Activated T-cell treated with anti-CD3 and anti-CD28 coated beads, Interleukin-2, amount 50 U/mL, for 1 hour (primary cell): Measurements from ENCODE around the gene DMBX1.

Experiments used
- DNase-seq: peaks from one replicate; pipeline ENCODE4 v3.0.0-alpha.2; 2020

DMBX1 gene

DNA sequence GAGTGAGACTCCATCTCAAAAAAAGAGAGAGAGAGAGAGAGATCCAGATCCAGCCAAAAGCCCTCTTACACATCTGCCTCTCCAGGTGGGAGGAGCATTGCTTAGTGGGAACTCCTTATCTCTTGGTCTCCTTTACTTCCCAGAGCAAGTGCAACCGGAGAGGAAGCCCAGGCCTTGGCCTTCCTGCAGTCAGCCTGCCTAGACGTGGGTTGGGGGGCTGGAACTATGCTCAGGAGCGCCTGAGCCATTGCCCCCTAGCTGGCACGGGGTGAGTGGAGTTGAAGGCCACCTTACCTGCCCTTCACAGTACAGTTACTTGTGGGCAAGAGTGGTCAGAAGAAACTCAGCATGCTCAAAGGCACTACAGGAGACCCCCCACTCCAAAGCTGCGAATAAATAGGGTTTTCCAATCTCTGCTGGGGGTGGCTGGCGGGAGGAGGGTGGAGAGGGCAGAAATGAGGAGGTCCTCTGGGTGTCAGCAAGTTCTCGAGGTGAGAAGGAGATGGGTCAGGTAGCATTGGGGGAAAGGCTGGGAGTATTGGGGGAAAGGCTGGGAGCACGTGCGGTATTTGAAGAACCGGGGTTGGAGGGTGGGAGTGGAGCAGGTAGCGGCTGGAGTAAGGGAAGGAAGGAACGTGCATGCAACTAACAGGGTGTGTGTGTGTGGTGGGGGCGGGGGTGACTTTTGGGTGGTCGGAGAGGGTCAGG is 4.7 kb upstream of the DMBX1 start:
- DNase-seq, result no peak

DNA sequence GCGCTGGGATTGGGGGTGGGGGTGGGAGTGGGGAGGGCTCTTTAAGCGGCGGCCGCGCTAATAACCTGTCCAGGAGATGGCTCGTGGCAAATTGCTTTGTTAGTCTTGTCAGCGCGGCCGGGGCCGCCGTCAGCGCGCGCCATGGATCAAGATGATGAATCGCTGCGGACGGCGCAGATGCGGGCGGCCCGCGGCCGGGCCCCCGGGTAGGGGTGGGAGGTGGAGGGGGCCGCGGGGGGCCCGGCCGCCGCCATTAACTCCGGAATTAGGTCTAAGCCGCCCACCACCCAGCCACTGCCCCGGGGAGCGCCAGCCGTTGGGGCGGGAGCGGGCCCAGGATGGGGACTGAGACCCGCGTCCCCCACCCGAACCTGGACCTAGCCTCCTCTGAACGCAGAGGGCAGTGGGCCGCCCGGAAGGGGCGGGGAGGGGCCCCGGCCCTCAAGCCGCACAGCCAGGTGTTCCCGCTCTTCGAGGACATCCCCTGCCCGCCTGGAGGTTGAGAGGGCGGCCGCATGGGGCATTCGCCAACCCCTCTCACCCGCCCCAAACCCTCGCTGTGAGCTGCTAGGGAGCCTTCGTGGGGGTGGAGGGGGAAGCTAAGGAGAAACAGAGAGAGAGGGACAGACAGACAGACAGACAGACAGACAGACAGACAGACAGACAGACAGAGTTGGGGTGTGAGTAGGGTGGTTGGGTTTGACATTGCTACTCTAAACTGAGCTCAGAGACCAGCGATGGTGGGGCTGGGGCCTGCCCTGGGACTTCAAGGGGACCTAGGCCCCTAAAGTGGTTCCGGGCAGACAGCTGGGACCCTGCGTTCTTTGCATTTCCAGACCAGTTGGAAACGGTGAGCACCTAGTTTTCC is 3.8 kb upstream of the DMBX1 start:
- DNase-seq, result no peak

DNA sequence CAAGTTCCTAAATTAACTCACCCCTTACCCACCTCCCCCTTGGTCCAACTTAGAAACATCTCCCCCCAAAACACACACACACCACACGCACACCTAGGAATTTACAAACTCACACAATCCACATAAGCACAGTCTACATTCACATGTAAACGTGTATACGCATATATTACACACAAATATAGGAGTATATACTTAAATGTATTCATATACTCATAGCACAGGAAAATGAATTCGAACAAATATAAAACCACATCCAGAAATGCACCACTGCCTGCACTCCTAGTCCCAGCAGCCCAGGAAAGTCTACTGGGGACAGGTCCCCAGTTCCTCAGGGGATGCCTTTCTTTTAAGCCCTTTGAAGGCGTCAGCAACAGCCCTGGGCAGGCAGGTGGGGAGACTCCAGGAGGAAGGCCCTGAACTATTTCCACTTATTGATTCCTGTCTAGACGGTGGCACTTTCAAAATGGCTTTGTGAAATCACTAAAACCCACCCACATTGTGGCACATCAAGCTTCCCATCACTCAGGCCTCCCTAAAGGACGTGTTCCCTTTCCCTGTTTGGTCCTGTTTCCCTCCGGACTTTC is 3.1 kb upstream of the DMBX1 start:
- DNase-seq, result no peak

DNA sequence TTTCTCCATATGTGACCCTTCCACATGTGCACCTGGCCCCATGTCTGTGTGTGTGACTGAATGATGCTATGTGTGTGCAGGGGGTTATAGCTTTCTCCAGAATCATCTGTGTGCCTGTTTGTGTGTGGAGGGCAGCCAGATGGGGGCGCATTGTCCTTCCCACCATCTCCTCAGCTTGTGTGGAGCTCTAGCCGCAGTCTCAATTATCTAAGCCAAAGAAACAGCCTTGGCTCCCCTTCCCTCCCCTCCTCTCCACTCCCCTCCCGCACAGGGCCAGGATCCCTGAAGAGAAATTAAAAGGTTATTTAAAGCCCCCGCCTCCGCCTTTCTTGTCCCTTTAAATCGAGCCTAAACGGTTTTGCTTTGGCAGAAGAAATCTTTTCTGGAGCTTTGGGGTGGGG is 1.8 kb upstream of the DMBX1 start:
- no peak for DNase-seq

DNA sequence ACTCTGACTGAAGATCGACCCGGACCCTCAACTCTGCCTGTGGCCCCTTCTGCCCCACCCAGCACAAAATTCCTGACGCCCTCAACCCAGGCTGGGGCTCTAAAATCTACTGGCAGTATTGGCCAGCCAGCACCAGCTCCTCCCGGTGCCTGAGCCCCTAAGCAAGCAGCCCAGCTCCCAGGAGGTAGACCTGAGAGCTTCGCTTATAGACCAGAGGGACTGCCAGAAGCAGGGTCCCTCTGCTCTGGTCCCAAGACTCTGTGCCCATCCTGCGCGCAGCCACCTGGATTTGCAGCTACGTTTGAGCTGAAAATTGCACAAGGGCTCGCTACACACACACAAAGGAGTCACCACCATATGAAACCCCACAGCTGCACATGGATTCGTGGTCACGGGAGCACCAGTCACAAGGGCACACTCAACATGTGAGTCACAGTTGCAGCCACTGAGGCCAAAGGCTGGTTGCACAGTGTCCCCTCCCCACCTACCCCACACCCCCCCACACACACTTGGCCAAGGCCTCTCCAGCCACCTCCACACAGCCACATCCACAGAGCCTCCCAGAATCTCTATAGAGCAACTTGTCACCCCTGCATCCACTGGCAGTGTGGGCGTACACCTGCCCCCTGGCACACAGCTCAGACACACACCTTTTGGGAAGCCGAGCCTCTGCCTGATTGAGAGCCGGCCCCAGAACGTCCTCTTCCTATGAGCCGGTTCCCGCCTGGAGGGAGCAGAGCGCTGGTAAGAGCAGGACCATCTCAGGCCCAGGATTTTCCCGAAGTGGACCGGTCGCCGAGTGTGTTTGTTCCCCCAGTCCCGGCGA is 1.1 kb upstream of the DMBX1 start:
- no peak for DNase-seq

DNA sequence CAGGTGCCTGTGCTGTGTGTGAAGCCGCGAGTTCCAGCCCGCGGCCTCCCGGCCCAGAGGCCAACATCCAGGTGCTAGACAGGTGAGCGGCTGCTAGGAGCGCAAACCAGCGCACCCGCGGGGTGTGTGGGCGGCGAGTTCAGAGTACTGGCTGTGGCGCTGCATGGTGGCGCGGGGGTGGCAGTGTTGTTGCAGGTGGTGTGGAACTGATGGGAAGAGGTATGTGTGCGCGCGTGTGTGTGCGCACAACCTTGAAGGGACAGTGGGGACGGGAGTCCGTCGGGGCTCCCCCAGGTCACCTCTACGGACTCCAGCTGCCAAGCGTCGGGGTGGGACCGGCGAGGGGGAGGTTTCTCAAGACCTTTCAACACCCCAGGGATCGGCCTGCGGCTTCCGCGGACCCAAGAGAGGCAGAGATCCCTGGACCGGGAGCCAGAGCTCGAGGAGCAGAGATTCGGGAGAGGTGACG is 433 bp upstream of the DMBX1 start:
- DNase-seq, result peak; percentile 33

DNA sequence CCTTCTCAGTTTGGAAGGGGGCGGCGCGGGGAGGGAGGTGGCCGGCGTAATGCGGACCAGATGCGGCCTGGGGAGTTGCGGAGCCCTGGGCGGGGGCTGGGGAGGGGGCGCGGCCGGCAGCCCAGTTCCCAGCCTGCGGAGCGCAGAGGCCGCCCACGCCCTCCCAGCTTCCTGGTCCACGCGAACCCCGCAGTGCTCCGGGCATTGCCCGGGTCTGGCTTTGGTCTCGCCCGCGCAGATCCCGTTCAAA is 695 bp downstream of the DMBX1 start:
- DNase-seq, result no peak

DNA sequence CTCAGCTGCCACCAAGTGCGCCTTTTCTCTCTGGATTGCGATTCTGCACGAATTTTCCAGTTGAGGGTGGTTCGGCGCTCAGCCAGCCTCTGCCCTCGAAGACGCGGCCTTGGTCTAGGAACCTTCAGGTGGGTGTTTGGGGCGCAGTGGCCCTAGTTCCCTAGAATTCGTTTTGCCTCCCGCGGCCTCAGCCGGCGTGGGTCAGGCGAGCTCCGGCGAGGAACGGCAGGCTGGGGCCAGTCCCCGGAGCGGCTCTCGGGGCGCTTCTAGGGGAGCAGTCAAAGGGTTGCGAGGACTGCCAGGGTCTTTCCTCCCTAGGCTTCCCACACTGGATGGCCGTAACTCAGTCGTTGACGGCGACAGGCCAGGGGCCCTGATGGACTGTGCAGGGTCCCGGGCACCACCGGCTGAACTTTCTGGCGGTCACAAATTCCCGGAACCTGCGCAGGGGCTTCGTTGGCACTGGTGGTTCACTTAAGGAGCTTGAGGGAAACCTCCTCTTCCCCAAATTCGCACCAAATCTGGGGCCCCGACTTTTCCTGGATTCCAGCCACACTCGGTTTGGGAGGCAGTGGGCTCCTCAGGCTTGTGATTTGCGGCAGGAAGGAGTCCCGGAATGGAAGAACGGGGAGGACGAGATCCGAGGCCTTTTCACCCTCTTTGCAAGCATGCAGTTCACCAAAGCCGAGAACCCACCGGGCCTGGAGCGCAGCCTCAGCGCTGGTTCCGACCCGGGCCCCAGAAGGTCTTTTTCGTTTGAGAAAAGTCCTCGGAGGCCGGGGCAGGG is 1.2 kb downstream of the DMBX1 start:
- DNase-seq, result no peak

DNA sequence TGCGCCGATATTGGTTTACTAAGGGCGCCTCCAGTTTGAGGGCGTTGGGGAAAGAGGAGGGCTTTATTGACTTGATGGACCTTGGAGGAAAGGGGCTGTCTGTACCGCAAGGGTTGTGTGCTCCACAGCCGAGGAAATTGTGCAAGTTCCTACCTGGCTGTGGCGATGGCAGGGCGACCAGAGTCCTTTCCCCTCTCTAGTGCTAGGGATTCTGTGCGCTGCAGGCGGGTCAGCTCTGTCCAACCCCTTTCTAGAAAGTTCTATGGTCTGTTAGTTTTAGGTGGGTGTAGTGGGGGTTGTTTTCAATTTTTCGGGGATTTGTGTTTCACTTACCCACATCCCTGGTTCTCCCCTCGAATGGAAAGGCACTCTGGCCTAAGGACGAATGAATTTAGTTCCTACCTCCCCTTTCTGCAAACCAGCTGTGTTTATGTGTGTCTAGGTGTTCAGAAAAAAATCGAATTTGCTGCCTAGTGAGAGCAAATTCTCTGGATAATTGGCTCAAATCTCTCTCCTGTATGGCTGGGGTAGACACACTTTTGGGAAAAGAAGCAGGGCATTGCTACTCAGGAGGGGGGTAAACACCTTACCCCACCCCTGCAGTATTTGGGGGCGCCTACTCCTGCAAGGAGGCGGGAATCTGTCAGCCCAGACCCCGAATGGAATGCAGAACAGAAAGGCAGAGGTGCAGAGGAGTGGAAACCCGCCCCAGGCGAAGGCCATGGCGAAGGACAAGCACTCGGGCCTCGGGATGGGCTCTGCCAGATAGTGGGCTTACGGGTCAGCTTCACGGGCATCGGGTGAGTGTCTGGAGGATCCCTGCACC is 2.0 kb downstream of the DMBX1 start:
- DNase-seq, result no peak

DNA sequence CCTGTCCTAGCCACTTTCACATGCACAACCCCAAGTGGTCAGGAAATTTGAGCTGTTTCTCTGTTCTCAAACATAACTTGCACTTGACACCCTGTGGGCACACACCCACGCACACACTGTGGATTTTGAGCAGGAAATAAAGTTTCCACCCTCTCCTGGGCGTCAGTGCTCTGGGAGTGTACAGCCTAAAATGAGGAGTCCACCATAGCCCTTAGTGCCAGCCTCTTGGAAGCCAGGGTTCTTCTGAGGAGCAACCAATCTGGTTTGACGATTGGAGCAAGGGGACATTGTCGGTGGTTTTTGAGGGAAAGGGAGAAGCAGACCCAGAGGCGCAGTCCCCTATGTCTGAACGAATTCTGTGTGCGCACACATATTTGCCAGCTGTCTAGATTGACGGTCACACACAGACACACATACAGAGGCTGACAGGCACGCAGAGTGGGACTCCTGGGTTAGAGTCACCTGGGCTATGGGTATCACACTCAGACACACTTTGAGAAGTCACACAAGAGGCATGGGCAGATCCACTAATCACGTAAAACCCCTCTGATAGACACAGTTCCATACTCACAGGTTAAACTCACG is 2.7 kb downstream of the DMBX1 start:
- no peak for DNase-seq

DNA sequence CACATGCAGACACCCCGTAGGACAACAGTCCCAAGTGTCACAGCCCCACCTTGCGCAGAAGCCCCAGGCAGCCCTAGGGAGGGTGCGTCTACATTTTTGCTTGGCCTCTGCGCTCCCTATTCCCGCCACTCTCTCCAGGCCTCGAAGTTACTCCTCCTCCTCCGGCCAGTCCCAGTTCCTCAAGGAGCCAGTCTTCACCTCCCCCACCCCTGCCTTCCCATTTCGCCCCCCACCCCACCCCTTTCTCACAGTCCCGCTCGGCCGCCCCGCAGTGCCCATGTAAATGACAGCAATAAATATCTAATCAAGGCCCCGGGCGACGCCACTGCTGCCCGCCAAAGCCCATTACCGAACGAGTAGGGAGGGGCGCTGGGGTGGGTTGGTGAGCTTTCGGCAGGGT is 3.2 kb downstream of the DMBX1 start:
- DNase-seq, result no peak

DNA sequence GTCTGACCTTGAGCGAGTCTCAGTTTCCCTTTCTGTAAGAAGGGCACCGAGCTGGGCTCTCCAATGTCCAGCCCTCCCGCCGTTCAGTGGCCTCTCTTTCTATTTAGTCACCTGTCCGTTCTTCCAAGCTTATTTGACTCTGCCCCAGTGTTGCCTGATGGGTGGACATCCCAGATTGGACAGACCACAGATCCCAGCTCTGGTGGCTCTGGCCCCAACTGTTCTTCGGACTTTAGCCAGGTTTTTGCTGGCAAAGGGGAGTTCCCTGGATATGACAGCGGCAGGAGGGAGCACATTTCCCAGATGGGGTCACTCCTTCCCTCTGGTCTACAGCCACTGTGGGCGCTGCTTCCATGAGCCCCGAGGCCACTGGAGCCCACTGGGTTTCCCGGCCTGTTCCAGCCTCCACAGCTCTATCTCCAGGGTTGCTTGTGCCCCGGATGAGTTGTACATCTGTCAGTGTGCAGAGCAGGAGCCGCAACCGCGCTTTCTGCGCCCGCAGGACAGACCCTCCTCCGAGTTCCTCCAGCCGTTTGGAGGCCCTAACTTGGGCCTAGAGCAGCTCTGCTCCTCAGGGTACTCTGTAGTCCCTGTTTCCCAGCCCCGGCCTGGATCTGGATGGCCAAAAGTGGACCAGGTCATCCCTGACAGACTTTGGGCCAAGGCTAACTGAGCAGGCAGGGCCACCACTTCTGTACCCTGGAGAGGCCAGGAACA is 3.8 kb downstream of the DMBX1 start:
- no peak for DNase-seq

DNA sequence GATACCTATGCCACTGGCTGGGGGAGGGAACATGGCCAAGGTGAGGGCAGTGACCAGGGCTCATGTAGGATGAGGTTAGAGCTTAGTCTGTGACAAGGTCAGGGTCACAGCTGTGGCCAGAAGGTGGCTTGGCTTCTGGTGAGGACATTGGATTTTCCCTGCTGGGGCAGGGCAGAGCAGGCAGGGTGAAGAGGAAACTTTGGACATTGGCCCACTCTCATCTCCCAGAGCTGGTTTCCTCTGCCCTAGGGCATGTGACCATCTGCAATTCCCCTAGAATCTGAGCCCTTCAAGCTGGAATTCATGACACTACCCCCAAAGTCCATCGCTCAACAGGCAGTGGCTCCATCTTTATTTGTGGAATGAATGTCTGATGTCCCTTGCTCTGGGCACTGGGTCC is 5.3 kb downstream of the DMBX1 start:
- DNase-seq, result no peak

DNA sequence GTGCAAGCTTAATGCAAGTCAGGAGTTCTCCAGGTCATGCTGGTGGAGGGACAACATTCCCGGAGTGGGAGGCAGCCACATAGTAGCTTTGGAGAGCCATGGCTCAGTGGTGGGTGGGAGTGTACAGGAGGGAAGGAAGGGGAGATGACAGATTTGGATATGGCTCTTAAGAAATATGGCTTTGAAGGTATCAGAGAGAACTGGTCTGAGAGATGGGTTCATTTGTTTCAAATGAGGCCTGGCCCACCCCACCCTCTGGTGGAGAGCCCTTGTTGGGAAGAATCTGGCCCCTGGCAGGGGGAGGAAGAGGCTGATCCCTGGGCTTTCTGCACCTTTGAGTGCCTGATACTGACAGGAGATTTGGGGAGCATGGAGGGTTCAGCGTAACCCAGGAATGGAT is 6.1 kb downstream of the DMBX1 start:
- no peak for DNase-seq

DNA sequence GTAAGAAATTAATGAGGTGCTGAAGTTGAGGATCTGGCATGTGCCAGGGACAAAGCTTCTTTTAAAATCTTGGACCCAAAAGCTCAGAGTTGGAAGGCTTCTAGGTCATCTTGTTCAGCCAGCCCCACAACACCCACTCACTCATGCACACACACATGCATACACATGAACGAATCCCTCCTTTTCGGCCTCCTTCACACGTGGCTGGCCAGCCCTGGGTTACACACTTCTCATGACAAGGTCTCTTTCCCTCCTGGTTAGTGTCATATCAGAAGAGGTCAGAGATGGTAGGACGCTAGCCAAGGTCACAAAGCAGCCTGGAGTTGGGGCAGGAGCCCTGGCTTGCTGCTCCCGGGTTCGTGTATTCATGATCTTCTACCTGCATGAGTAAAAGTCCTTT is 6.9 kb downstream of the DMBX1 start:
- DNase-seq, result no peak

DNA sequence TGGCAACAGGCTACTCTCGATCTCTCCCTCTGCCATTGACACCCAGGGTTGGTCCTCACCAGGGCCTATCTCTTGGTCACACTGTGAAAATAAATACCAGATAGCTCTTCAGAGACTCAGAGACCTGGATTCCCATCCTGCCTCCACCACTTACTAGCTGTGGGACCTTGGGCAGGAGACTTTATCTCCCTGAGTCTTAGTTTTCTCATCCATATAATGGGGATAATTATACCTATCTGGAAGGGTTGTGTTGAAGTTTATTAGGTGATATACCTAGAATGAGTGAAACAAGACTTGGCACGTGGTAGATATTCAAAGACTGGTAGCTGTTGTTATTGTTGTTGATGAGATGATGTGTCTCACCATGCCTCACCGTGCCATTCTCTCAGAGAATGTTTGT is 7.4 kb downstream of the DMBX1 start:
- DNase-seq, result no peak

DNA sequence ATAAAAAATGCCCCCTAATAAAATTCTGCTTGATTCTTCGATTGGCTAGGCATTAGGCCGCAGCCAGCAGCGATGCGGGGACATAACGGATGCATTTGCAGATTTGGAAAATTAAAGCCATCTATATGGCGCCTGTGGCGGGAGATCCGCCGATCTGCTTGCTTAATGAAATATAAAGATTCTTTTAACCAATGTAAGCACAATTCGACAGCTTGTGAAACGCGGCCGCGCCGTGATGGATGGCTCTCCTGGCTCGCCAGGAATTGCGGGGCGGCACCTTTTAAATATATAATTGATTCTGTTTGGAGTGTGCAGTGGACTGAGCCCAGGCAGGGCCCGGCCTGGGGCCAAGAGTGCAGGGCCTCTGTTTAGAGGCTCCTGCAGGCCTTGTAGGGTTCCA is 8.0 kb downstream of the DMBX1 start:
- DNase-seq, result no peak

DNA sequence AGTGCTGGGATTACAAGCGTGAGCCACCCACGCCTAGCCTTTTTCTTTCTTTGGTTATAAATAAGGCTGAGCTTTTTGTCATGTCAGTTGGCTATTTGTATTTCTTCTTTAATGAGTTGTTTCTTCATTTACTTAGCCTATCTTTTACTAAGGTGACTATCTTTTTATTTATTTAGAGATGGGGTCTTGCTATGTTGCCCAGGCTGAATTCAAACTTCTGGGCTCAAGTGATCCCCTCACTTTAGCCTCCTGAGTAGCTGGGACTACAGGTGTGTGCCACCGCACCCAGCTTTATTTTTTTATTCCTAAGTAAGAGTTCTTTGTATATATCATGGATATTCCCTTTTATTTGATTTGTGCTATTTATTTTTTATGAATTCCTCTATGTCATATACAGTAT is 11.9 kb downstream of the DMBX1 start:
- no peak for DNase-seq

DNA sequence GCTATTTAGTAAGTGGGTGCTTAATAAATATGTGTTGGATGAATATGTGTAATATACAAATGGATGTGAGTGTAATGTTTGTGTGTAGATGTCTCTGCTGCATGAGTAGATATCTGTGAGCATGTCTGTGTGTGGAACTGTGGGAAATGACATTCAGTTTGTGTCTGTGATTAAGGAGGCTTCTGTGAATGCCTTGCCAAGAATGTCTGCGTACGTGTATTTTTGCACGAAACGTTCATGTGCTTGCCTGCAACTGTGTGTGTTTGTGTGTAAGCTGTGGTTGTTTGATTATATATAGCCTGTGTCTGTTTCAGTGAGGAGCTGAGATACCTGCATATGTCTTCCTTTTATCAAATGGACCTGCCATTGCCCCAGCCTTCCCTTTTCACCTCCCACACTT is 13.8 kb downstream of the DMBX1 start:
- DNase-seq, result no peak

DNA sequence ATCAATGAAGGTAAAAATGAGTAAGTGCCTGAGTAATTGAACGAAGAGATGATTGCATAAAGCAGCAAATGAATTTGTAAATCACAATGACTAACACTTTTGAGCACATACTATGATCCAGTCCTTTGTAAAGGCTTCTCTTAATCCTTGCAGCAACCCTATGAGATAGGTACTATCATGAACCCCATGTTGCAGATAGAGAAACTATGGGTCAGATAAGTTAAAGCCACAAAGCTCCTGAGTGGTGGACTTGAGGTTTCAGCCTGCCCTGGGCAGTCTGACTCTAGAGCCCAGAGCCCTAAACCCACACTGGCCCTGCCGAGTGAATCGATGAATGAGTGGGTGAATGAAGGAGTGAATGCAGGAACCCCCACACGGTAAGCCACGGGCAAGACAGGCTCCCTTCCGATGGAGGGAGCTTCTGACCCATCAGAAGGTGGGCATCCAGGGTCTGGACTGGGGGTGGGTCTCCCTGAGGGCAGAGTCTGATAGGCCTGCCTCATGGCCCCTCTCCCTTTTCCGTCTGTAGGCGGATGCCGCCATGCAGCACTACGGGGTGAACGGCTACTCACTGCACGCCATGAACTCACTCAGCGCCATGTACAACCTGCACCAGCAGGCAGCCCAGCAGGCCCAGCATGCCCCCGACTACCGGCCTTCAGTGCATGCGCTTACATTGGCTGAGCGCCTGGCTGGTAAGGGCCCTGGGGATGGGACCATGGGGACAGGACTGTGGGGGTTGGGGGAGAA is 17.0 kb downstream of the DMBX1 start:
- no peak for DNase-seq
